OCI-LY3 (cell line): ENCODE measurements around the gene METTL16.

Experiments
- H2AFZ ChIP-seq: fragments of 200-600, 300-600 bp; shearing (Covaris generic); 2 replicates; pipeline ENCODE4 v1.6.0; 2014; ENCODE audit warnings: antibody characterized with exemption, low read depth, low read length
- H3K27ac ChIP-seq: fragments of 200-600, 300-600 bp; sonication (generic); 2 replicates; pipeline ENCODE4 v1.5.1; 2014; ENCODE audit warnings: mild to moderate bottlenecking, low read length, moderate library complexity, mixed read lengths
- H3K27me3 ChIP-seq: fragments of 200-600, 300-600 bp; sonication (generic); 2 replicates; pipeline ENCODE4 v1.6.1; 2014; ENCODE audit warnings: low read depth, low read length, mixed read lengths
- H3K36me3 ChIP-seq: fragments of 200-600, 300-600 bp; sonication (generic); replicated peaks from 2 replicates; pipeline ENCODE3; 2014; ENCODE audit warnings: low read depth, low read length, mixed read lengths
- H3K4me1 ChIP-seq: fragments of 300-600, 200-600 bp; sonication (generic); 2 replicates; pipeline ENCODE4 v1.6.1; 2014; ENCODE audit warnings: low read length, mixed read lengths
- H3K4me2 ChIP-seq: fragments of 200-600, 300-600 bp; sonication (generic); 2 replicates; pipeline ENCODE4 v1.6.1; 2014; ENCODE audit warnings: low read length, mixed read lengths
- H3K4me3 ChIP-seq: fragments of 300-600, 200-600 bp; sonication (generic); 2 replicates; pipeline ENCODE4 v1.5.1; 2014; ENCODE audit warnings: antibody characterized with exemption, mild to moderate bottlenecking, low read length, moderate library complexity
- H3K79me2 ChIP-seq: fragments of 300-600, 200-600 bp; shearing (Covaris generic); 2 replicates; pipeline ENCODE4 v1.6.1; 2014; ENCODE audit warnings: mild to moderate bottlenecking, low read length, mixed read lengths
- H3K9ac ChIP-seq: fragments of 300-600, 200-600 bp; shearing (Covaris generic); 2 replicates; pipeline ENCODE4 v1.6.0; 2014; ENCODE audit warnings: mild to moderate bottlenecking, low read length, moderate library complexity
- H3K9me3 ChIP-seq: fragments of 200-600, 300-600 bp; shearing (Covaris generic); 2 replicates; pipeline ENCODE4 v1.6.1; 2014; ENCODE audit warnings: low read length, mixed read lengths; ENCODE audit not compliant: insufficient read depth
- H4K20me1 ChIP-seq: fragments of 200-600, 300-600 bp; sonication (generic); 2 replicates; pipeline ENCODE4 v1.6.1; 2016; ENCODE audit warnings: low read length, mixed read lengths; ENCODE audit not compliant: insufficient read depth
- EZH2phosphoT487 ChIP-seq: fragments of 200-600 bp; shearing (Covaris generic); IDR thresholded peaks from 2 replicates; pipeline ENCODE4 v1.6.1; 2018; ENCODE audit warnings: antibody characterized with exemption, mixed run types, low read depth
- TF ChIP-seq, protein P1 (sequence below): fragments of 200-600, 300-600 bp; sonication (generic); IDR thresholded peaks from 2 replicates; pipeline ENCODE4 v1.5.1; 2014; ENCODE audit warnings: antibody characterized with exemption, low read length, low read depth

Gene METTL16

GRCh38 chr17:2371183-2372130 lies 140.2 kb downstream of the METTL16 start:
- H3K4me3 ChIP-seq, result no peak overlapping the region
- H4K20me1 ChIP-seq, result no peaks in the 10 kb centered on the region
- TF ChIP-seq, protein P1, sequence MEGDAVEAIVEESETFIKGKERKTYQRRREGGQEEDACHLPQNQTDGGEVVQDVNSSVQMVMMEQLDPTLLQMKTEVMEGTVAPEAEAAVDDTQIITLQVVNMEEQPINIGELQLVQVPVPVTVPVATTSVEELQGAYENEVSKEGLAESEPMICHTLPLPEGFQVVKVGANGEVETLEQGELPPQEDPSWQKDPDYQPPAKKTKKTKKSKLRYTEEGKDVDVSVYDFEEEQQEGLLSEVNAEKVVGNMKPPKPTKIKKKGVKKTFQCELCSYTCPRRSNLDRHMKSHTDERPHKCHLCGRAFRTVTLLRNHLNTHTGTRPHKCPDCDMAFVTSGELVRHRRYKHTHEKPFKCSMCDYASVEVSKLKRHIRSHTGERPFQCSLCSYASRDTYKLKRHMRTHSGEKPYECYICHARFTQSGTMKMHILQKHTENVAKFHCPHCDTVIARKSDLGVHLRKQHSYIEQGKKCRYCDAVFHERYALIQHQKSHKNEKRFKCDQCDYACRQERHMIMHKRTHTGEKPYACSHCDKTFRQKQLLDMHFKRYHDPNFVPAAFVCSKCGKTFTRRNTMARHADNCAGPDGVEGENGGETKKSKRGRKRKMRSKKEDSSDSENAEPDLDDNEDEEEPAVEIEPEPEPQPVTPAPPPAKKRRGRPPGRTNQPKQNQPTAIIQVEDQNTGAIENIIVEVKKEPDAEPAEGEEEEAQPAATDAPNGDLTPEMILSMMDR, result no peak
- TF ChIP-seq EZH2phosphoT487, result no peak
- no peaks in the 10 kb centered on the region for H3K36me3 ChIP-seq
- no peak overlapping the region for H3K9ac ChIP-seq
- no peaks in the 10 kb centered on the region for H3K9me3 ChIP-seq
- H3K4me2 ChIP-seq, result no peak overlapping the region
- no peak overlapping the region for H3K27ac ChIP-seq
- H3K27me3 ChIP-seq, result no peaks in the 10 kb centered on the region
- no peaks in the 10 kb centered on the region for H3K79me2 ChIP-seq
- H2AFZ ChIP-seq, result no peak overlapping the region
- no peaks in the 10 kb centered on the region for H3K4me1 ChIP-seq

DNA sequence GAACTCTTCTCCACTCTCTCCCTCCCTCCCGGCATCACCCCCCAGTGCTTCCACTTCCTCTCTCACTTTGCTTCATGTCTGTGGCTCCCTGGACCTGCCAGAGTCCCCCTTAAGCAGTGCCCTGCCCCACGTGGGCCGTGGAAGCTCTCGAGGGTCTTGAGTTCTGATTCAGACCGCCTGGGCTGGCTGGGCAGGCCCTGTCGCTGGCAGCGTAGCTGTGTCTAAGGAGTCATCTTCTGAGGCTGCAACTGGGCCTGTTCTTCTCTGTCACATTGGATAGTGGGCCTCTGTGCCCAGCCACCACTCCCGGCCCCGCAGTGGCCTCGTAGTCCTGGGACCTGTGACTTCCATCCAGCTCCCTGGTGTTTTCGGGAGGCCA lies 141.5 kb downstream of the METTL16 start:
- Histone ChIP-seq H3K79me2 (no peaks in the 10 kb centered on the region), H3K36me3 (no peaks in the 10 kb centered on the region), H3K27ac (no peak overlapping the region), H2AFZ (no peak overlapping the region), H3K9ac (no peak overlapping the region), H4K20me1 (no peaks in the 10 kb centered on the region), H3K9me3 (no peaks in the 10 kb centered on the region), H3K27me3 (no peaks in the 10 kb centered on the region), H3K4me3 (no peak overlapping the region), H3K4me2 (no peak overlapping the region), H3K4me1 (no peaks in the 10 kb centered on the region)
- TF ChIP-seq, protein P1, result no peak
- no peak for TF ChIP-seq EZH2phosphoT487

DNA sequence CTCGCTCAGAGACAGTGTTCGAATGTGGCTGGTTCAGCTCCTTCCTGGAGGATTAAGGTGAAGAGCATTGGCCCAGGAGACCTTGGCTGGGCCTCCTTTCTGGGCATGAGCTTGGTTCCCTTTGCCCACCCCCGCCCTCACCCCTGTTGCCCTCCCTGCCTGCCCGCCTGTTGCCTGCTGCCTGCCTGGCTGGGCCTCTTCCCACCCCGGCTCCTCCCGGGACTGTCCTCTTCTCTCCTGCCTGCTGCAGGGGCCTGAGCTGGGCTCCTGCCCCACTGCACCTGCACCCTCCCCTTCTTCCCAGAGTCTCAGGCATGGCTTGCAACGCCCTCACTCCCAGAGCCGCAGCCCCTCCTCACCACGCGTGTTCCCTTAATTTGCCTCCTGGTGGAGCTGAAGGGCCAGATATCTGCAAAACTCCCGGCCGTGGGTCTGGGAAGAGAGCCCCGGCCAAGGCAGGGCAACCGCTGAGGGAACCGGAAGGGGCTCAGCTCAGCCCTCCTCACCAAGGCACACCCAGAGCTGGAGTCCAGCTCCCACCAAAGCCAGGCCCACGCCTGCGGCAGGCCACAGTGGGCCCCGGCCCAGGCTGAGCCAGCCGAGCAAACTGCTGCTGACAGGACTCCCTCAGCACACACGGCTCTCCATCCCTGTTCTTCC lies 142.0 kb downstream of the METTL16 start:
- Histone ChIP-seq H3K4me3 (no peak overlapping the region), H3K27me3 (no peaks in the 10 kb centered on the region), H3K79me2 (no peaks in the 10 kb centered on the region), H3K4me1 (no peaks in the 10 kb centered on the region), H3K36me3 (no peaks in the 10 kb centered on the region), H2AFZ (no peak overlapping the region), H3K4me2 (no peak overlapping the region), H4K20me1 (no peaks in the 10 kb centered on the region), H3K9ac (no peak overlapping the region), H3K27ac (no peak overlapping the region), H3K9me3 (no peaks in the 10 kb centered on the region)
- TF ChIP-seq EZH2phosphoT487, result no peak
- TF ChIP-seq, protein P1, result no peak

GRCh38 chr17:2369039-2369438 lies 142.6 kb downstream of the METTL16 start:
- no peaks in the 10 kb centered on the region for H3K36me3 ChIP-seq

More at GRCh38 chr17:2369039-2369438, 142.6 kb downstream of the METTL16 start:
- no peak overlapping the region for H3K27ac ChIP-seq
- H3K27me3 ChIP-seq, result no peaks in the 10 kb centered on the region
- H3K79me2 ChIP-seq, result no peaks in the 10 kb centered on the region
- no peaks in the 10 kb centered on the region for H4K20me1 ChIP-seq
- TF ChIP-seq, protein P1, result no peak
- TF ChIP-seq EZH2phosphoT487, result no peak
- H3K4me3 ChIP-seq, result no peak overlapping the region
- no peak overlapping the region for H2AFZ ChIP-seq
- H3K4me2 ChIP-seq, result no peak overlapping the region
- H3K9ac ChIP-seq, result no peak overlapping the region
- H3K9me3 ChIP-seq, result no peaks in the 10 kb centered on the region
- no peaks in the 10 kb centered on the region for H3K4me1 ChIP-seq
